Measurements from ENCODE around the gene BRF1. TPM values are rescaled to one million over a fixed set of nuclear protein-coding genes. Genes with fewer than 3 reads are reported as not detected.

BRF1 gene
- total and polyA plus RNA-seq, 2 of the 8 experiments (the other 6 are each of a cell fraction or from before 2014, with no cell fraction given): 7.7 to 18.3 TPM

DNA sequence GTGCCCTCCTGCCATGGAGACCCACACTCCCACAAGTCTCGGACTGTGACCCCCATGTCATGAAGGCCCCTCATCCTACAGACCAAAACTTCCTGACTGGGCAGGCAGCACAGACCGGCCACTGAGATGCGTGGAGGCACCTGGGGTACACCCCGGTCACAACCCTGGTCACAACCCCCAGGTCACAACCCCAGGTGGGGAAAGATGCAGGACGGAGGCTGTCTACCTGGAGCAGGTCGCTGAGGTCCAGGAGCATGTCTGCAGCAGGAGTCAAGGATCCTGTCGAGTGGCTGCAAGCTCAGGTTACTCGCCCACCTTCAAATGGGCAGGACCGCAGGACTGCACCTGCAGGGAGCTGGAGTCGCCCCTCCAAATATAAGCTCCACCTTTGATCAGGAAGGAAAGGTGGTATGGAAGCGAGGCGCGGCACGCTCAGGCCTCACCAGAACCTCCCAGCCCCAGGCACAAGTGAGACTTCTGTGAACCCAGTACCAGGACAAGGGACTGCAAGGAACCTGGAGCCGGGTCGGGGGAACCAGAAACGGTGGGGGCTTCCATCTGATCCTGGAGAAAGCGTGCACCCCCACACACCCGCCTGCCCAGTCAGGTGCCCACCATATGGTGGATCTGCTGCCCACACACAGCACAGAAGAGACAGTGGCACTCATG is 44.4 kb downstream of the BRF1 start (continued):
- TF ChIP-seq RAD21 (IDR thresholded peaks at IDR 0.05 in 1 of 2, conservative IDR thresholded peaks at IDR 0.05 in 1 of 2; ENCODE audit: low read depth in 2 of 2, low read length in 2 of 2): no peak
- TF ChIP-seq TAF7 (optimal IDR thresholded peaks at IDR 0.05; ENCODE audit: borderline replicate concordance, low read depth, low read length): no peak
- TF ChIP-seq, protein P1, sequence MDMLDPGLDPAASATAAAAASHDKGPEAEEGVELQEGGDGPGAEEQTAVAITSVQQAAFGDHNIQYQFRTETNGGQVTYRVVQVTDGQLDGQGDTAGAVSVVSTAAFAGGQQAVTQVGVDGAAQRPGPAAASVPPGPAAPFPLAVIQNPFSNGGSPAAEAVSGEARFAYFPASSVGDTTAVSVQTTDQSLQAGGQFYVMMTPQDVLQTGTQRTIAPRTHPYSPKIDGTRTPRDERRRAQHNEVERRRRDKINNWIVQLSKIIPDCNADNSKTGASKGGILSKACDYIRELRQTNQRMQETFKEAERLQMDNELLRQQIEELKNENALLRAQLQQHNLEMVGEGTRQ (IDR thresholded peaks at IDR 0.05; ENCODE audit: low read length): no peak
- no peak for TF ChIP-seq CBX5 (IDR thresholded peaks at IDR 0.05; ENCODE audit: low read depth, low read length)
- no peak for TF ChIP-seq TBP (IDR thresholded peaks at IDR 0.05; ENCODE audit: low read depth, low read length)
- TF ChIP-seq CHD2 (IDR thresholded peaks at IDR 0.05; ENCODE audit: low read length): no peak
- TF ChIP-seq SAP30 (IDR thresholded peaks at IDR 0.05; ENCODE audit: insufficient read depth, insufficient replicate concordance, low read length): no peak
- no peak for TF ChIP-seq POU5F1 (IDR thresholded peaks at IDR 0.05; ENCODE audit: low read depth, low read length)
- TF ChIP-seq RXRA (IDR thresholded peaks at IDR 0.05; ENCODE audit: insufficient read depth, low read depth, low read length): no peak
